GM23338 (cell line): ENCODE results near the gene UNC5C. TPM values are rescaled to one million over a fixed set of nuclear protein-coding genes. Genes with fewer than 3 reads are reported as not detected.
A peak's percentile ranks its signal among the peaks of the same experiment; 100 is the strongest.

Experiments
- ATAC-seq: fragments of 200-7000 bp; cut with Tn5 transposase; 3 replicates; pipeline ENCODE4 v1.9.1; 2020
- DNase-seq: peaks from one replicate; pipeline ENCODE4 v3.0.0-alpha.2; 2015; ENCODE audit warnings: low spot score
- H2AFZ ChIP-seq: fragments of 200-600 bp; sonication (generic); 2 replicates; pipeline ENCODE4 v1.8.0; 2016; ENCODE audit warnings: antibody characterized with exemption, mild to moderate bottlenecking, moderate library complexity
- H3F3A ChIP-seq: fragments of 200-600 bp; sonication (generic); replicated peaks from 2 replicates; pipeline ENCODE4 v1.8.0; 2017; ENCODE audit warnings: antibody characterized with exemption, mixed run types, low read depth
- H3K27ac ChIP-seq: fragments of 200-600 bp; sonication (generic); 2 replicates; pipeline ENCODE4 v1.6.1; 2016; ENCODE audit warnings: low read depth
- H3K27me3 ChIP-seq: fragments of 200-600 bp; sonication (generic); 2 replicates; pipeline ENCODE4 v1.8.0; 2016; ENCODE audit warnings: mild to moderate bottlenecking, mixed run types, moderate library complexity; ENCODE audit not compliant: insufficient read depth
- H3K36me3 ChIP-seq: fragments of 200-600 bp; sonication (generic); 2 replicates; pipeline ENCODE4 v1.8.0; 2016; ENCODE audit warnings: mild to moderate bottlenecking; ENCODE audit not compliant: insufficient read depth
- H3K4me1 ChIP-seq: fragments of 200-600 bp; sonication (generic); 2 replicates; pipeline ENCODE4 v1.8.0; 2016; ENCODE audit warnings: mild to moderate bottlenecking, moderate library complexity; ENCODE audit not compliant: insufficient read depth
- H3K4me2 ChIP-seq: fragments of 200-600 bp; sonication (generic); 2 replicates; pipeline ENCODE4 v1.7.1; 2017; ENCODE audit warnings: mixed run types
- H3K4me3 ChIP-seq: fragments of 200-600 bp; sonication (generic); 2 replicates; pipeline ENCODE4 v1.6.1; 2016; ENCODE audit warnings: mixed run types
- H3K79me2 ChIP-seq: fragments of 200-600 bp; sonication (generic); replicated peaks from 2 replicates; pipeline ENCODE4 v1.8.0; 2017; ENCODE audit warnings: mild to moderate bottlenecking; ENCODE audit not compliant: insufficient read depth
- H3K9me2 ChIP-seq: fragments of 200-600 bp; sonication (generic); 2 replicates; pipeline ENCODE4 v1.8.0; 2017; ENCODE audit not compliant: insufficient read depth
- H4K20me1 ChIP-seq: fragments of 200-600 bp; sonication (generic); replicated peaks from 2 replicates; pipeline ENCODE4 v1.8.0; 2017; ENCODE audit warnings: mild to moderate bottlenecking; ENCODE audit not compliant: insufficient read depth
- H3K27ac Mint-ChIP-seq: 2 replicates; pipeline ENCODE4 v1.8.0; 2020; ENCODE audit warnings: inconsistent platforms, mild to moderate bottlenecking, moderate library complexity, mixed read lengths
- H3K27me3 Mint-ChIP-seq: 3 replicates; pipeline ENCODE4 v1.8.0; 2022; ENCODE audit warnings: low read depth, mild to moderate bottlenecking, moderate library complexity, mixed read lengths, inconsistent platforms; ENCODE audit not compliant: insufficient read depth, poor library complexity
- H3K36me3 Mint-ChIP-seq: 3 replicates; pipeline ENCODE4 v1.8.0; 2021; ENCODE audit warnings: low read depth, mild to moderate bottlenecking, inconsistent platforms, moderate library complexity, mixed read lengths
- H3K4me1 Mint-ChIP-seq: 3 replicates; pipeline ENCODE4 v1.8.0; 2020; ENCODE audit warnings: mild to moderate bottlenecking, inconsistent platforms, mixed read lengths
- H3K4me3 Mint-ChIP-seq: 3 replicates; pipeline ENCODE4 v1.8.0; 2021; ENCODE audit warnings: moderate library complexity, mild to moderate bottlenecking, inconsistent platforms, mixed read lengths
- H3K9me3 Mint-ChIP-seq: 3 replicates; pipeline ENCODE4 v1.8.0; 2020; ENCODE audit warnings: moderate library complexity, mild to moderate bottlenecking, inconsistent platforms, mixed read lengths
- CREB1 ChIP-seq: fragments of 250-450 bp; sonication (Bioruptor Pico); IDR thresholded peaks from 2 replicates; pipeline ENCODE4 v1.5.0; 2020; ENCODE audit warnings: low read depth, mild to moderate bottlenecking, moderate library complexity
- STAT1 ChIP-seq: IDR thresholded peaks from one replicate; pipeline ENCODE4 v1.6.1; 2016; ENCODE audit warnings: antibody characterized with exemption; ENCODE audit not compliant: unreplicated experiment
- ZNF114 ChIP-seq: fragments of 250-450 bp; sonication (Bioruptor Pico); IDR thresholded peaks from 2 replicates; pipeline ENCODE4 v1.5.0; 2020; ENCODE audit warnings: mild to moderate bottlenecking, moderate library complexity
- polyA plus RNA-seq: library from polyadenylated mRNA; unstranded; fragments of >200 nt; fragmentation: Nextera tagmentation; extraction: Ambion mirVana; gene quantifications from 2 replicates; pipeline ENCODE4 v1.2.1, GENCODE V29; 2016
- total RNA-seq: library from RNA; depleted of rRNA; stranded (reverse); fragments of >200 nt; shearing (Covaris generic); gene quantifications from 2 replicates; pipeline ENCODE4 v1.2.3, GENCODE V29; 2014
- TF ChIP-seq, protein P1 (sequence below), 2 experiments: fragments of 200-600 bp in 1 of 2; sonication (generic) in 1 of 2; conservative IDR thresholded peaks; 2 replicates each; pipeline versions ENCODE4 v1.5.1 to v1.6.1; 2016 to 2017; ENCODE audit warnings: antibody characterized with exemption in 2 of 2, low read depth in 2 of 2, mild to moderate bottlenecking in 2 of 2, moderate library complexity in 1 of 2
- TF ChIP-seq, protein P2 (sequence below): fragments of 250-450 bp; sonication (Bioruptor Pico); IDR thresholded peaks from 2 replicates; pipeline ENCODE4 v1.5.0; 2020; ENCODE audit warnings: mild to moderate bottlenecking, moderate library complexity
- TF ChIP-seq, protein P3 (sequence below): IDR thresholded peaks from one replicate; pipeline ENCODE4 v1.6.1; 2018; ENCODE audit warnings: antibody characterized with exemption; ENCODE audit not compliant: unreplicated experiment

Gene UNC5C
- total and polyA plus RNA-seq, 2 experiments from 2014 or later, result 0.08 to 0.21 TPM

DNA sequence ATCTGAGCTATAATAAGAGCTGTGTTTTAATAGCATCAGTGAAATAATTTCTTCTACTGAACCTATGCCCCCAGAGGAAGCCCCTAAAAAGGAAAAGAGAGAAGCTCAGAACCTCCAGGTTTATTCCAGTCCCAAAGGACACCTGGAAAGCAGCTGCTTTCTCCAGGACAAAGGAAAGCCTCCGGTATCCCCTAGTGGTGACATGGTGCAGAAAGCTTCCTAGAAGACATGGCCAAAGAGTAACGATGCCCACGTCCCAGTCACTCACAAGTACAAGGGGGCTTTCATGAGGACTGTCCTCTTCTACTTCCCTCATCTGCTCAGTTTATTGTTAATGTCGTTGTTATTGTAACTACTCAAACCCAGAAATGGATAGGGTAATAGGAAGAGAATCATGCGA lies 343.9 kb downstream of the UNC5C start:
- no peak overlapping the region for H3K4me2 ChIP-seq
- Mint-ChIP-seq H3K36me3 (no peaks in the 10 kb centered on the region), H3K9me3 (no peaks in the 10 kb centered on the region), H3K4me1 (peaks cover 6% of the 10 kb centered on the region), H3K27me3 (peaks cover 8% of the 10 kb centered on the region), H3K27ac (no peak overlapping the region), H3K4me3 (no peak overlapping the region)
- H2AFZ ChIP-seq, result peak overlapping the region; percentile 54; the same call in 1 of the 2 replicates
- no peaks in the 10 kb centered on the region for H3F3A ChIP-seq
- ATAC-seq (peak; percentile 91), DNase-seq (peak; percentile 61)
- H3K4me3 ChIP-seq, result no peak overlapping the region
- peaks cover 7% of the 10 kb centered on the region; the same call in 1 of the 2 replicates for H3K4me1 ChIP-seq
- no peaks in the 10 kb centered on the region for H3K36me3 ChIP-seq
- no peaks in the 10 kb centered on the region for H4K20me1 ChIP-seq
- peaks cover 3% of the 10 kb centered on the region; the same call in 1 of the 2 replicates for H3K9me2 ChIP-seq
- H3K79me2 ChIP-seq, result no peaks in the 10 kb centered on the region
- no peaks in the 10 kb centered on the region for H3K27me3 ChIP-seq
- TF ChIP-seq CREB1 (CRISPR knock-in tag), result no peak
- TF ChIP-seq ZNF114, result no peak
- TF ChIP-seq, protein P1, sequence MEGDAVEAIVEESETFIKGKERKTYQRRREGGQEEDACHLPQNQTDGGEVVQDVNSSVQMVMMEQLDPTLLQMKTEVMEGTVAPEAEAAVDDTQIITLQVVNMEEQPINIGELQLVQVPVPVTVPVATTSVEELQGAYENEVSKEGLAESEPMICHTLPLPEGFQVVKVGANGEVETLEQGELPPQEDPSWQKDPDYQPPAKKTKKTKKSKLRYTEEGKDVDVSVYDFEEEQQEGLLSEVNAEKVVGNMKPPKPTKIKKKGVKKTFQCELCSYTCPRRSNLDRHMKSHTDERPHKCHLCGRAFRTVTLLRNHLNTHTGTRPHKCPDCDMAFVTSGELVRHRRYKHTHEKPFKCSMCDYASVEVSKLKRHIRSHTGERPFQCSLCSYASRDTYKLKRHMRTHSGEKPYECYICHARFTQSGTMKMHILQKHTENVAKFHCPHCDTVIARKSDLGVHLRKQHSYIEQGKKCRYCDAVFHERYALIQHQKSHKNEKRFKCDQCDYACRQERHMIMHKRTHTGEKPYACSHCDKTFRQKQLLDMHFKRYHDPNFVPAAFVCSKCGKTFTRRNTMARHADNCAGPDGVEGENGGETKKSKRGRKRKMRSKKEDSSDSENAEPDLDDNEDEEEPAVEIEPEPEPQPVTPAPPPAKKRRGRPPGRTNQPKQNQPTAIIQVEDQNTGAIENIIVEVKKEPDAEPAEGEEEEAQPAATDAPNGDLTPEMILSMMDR (conservative IDR thresholded peaks at IDR 0.05; ENCODE audit: low read depth in 2 of 2), result peak; percentile 58 to 67
- TF ChIP-seq, protein P2, sequence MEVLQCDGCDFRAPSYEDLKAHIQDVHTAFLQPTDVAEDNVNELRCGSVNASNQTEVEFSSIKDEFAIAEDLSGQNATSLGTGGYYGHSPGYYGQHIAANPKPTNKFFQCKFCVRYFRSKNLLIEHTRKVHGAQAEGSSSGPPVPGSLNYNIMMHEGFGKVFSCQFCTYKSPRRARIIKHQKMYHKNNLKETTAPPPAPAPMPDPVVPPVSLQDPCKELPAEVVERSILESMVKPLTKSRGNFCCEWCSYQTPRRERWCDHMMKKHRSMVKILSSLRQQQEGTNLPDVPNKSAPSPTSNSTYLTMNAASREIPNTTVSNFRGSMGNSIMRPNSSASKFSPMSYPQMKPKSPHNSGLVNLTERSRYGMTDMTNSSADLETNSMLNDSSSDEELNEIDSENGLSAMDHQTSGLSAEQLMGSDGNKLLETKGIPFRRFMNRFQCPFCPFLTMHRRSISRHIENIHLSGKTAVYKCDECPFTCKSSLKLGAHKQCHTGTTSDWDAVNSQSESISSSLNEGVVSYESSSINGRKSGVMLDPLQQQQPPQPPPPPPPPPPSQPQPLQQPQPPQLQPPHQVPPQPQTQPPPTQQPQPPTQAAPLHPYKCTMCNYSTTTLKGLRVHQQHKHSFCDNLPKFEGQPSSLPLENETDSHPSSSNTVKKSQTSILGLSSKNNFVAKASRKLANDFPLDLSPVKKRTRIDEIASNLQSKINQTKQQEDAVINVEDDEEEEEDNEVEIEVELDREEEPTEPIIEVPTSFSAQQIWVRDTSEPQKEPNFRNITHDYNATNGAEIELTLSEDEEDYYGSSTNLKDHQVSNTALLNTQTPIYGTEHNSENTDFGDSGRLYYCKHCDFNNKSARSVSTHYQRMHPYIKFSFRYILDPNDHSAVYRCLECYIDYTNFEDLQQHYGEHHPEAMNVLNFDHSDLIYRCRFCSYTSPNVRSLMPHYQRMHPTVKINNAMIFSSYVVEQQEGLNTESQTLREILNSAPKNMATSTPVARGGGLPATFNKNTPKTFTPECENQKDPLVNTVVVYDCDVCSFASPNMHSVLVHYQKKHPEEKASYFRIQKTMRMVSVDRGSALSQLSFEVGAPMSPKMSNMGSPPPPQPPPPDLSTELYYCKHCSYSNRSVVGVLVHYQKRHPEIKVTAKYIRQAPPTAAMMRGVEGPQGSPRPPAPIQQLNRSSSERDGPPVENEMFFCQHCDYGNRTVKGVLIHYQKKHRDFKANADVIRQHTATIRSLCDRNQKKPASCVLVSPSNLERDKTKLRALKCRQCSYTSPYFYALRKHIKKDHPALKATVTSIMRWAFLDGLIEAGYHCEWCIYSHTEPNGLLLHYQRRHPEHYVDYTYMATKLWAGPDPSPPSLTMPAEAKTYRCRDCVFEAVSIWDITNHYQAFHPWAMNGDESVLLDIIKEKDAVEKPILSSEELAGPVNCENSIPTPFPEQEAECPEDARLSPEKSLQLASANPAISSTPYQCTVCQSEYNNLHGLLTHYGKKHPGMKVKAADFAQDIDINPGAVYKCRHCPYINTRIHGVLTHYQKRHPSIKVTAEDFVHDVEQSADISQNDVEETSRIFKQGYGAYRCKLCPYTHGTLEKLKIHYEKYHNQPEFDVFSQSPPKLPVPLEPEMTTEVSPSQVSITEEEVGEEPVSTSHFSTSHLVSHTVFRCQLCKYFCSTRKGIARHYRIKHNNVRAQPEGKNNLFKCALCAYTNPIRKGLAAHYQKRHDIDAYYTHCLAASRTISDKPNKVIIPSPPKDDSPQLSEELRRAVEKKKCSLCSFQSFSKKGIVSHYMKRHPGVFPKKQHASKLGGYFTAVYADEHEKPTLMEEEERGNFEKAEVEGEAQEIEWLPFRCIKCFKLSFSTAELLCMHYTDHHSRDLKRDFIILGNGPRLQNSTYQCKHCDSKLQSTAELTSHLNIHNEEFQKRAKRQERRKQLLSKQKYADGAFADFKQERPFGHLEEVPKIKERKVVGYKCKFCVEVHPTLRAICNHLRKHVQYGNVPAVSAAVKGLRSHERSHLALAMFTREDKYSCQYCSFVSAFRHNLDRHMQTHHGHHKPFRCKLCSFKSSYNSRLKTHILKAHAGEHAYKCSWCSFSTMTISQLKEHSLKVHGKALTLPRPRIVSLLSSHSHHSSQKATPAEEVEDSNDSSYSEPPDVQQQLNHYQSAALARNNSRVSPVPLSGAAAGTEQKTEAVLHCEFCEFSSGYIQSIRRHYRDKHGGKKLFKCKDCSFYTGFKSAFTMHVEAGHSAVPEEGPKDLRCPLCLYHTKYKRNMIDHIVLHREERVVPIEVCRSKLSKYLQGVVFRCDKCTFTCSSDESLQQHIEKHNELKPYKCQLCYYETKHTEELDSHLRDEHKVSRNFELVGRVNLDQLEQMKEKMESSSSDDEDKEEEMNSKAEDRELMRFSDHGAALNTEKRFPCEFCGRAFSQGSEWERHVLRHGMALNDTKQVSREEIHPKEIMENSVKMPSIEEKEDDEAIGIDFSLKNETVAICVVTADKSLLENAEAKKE (CRISPR knock-in tag), result no peak
- TF ChIP-seq STAT1, result no peak
- TF ChIP-seq, protein P3, sequence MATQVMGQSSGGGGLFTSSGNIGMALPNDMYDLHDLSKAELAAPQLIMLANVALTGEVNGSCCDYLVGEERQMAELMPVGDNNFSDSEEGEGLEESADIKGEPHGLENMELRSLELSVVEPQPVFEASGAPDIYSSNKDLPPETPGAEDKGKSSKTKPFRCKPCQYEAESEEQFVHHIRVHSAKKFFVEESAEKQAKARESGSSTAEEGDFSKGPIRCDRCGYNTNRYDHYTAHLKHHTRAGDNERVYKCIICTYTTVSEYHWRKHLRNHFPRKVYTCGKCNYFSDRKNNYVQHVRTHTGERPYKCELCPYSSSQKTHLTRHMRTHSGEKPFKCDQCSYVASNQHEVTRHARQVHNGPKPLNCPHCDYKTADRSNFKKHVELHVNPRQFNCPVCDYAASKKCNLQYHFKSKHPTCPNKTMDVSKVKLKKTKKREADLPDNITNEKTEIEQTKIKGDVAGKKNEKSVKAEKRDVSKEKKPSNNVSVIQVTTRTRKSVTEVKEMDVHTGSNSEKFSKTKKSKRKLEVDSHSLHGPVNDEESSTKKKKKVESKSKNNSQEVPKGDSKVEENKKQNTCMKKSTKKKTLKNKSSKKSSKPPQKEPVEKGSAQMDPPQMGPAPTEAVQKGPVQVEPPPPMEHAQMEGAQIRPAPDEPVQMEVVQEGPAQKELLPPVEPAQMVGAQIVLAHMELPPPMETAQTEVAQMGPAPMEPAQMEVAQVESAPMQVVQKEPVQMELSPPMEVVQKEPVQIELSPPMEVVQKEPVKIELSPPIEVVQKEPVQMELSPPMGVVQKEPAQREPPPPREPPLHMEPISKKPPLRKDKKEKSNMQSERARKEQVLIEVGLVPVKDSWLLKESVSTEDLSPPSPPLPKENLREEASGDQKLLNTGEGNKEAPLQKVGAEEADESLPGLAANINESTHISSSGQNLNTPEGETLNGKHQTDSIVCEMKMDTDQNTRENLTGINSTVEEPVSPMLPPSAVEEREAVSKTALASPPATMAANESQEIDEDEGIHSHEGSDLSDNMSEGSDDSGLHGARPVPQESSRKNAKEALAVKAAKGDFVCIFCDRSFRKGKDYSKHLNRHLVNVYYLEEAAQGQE, result no peak
- no peak overlapping the region for H3K27ac ChIP-seq
